ENCODE results near the gene OR56A5. TPM values are rescaled to one million over a fixed set of nuclear protein-coding genes. Genes with fewer than 3 reads are reported as not detected.

OR56A5 gene
- total and polyA plus RNA-seq, 2 donors from 2014 or later = not detected

DNA sequence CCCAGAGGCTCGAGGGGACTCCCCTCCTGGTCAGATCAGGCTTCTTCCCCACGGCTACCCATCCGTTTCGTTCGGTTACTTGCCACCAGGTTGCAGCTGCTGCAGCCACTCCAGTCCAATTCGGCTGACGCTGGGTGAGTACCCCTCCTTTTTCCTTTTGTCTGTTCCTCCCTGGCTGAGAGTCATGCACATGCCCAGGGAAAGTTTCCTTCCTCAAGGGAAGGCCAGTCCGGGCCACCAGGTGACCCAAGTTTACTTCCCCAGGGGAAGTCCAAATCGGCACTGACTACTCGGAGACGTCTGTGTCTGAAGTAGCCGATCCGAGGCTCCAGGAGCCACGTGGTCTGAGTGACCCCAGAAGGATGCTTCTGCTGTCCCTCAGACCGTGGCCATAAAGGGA is 39.5 kb downstream of the OR56A5 start:
- no peak for DNase-seq
- intact Hi-C loops (cut with DNase I) = no loop called here
- no peak for TF ChIP-seq CTCF (IDR thresholded peaks at IDR 0.05; ENCODE audit: borderline replicate concordance, extremely low read depth, insufficient read depth)
- Histone ChIP-seq H3K27ac (ENCODE audit: low read depth in 2 of 2, low read length in 2 of 2) (no peak overlapping the region), H3K36me3 (ENCODE audit: control insufficient read depth in 2 of 3, insufficient read depth in 3 of 3, low read length in 3 of 3) (no peaks in the 10 kb centered on the region), H3K9ac (ENCODE audit: low read length in 3 of 3) (no peak overlapping the region), H3K4me3 (ENCODE audit: low read length in 3 of 3) (no peak overlapping the region), H3K4me1 (ENCODE audit: control insufficient read depth in 2 of 3, insufficient read depth in 2 of 3, low read depth in 1 of 3, low read length in 3 of 3) (no peaks in the 10 kb centered on the region), H3K9me3 (ENCODE audit: control insufficient read depth in 2 of 3, insufficient read depth in 1 of 3, low read length in 3 of 3) (peaks cover 0 to 7% (median 0%) of the 10 kb centered on the region in 3 donors), H3K27me3 (ENCODE audit: control insufficient read depth, insufficient read depth, low read length) (no peaks in the 10 kb centered on the region)
- FAIRE-seq = no peak

- no peak for DNase-seq
- H3K9me3 ChIP-seq (ENCODE audit: control insufficient read depth in 2 of 3, insufficient read depth in 1 of 3, low read length in 3 of 3) = peaks cover 0 to 8% (median 0%) of the 10 kb centered on the region in 3 donors
- no peaks in the 10 kb centered on the region for H3K36me3 ChIP-seq (ENCODE audit: control insufficient read depth in 2 of 3, insufficient read depth in 3 of 3, low read length in 3 of 3)
- no peak overlapping the region for H3K27ac ChIP-seq (ENCODE audit: low read depth in 2 of 2, low read length in 2 of 2)
- H3K4me3 ChIP-seq (ENCODE audit: low read length in 3 of 3) = no peak overlapping the region
- intact Hi-C loops (cut with DNase I) = no loop called here
- TF ChIP-seq CTCF (IDR thresholded peaks at IDR 0.05; ENCODE audit: borderline replicate concordance, extremely low read depth, insufficient read depth) = no peak
- no peaks in the 10 kb centered on the region for H3K4me1 ChIP-seq (ENCODE audit: control insufficient read depth in 2 of 3, insufficient read depth in 2 of 3, low read depth in 1 of 3, low read length in 3 of 3)
- no peaks in the 10 kb centered on the region for H3K27me3 ChIP-seq (ENCODE audit: control insufficient read depth, insufficient read depth, low read length)
- FAIRE-seq = no peak
- H3K9ac ChIP-seq (ENCODE audit: low read length in 3 of 3) = no peak overlapping the region
Observed at GRCh38 chr11:5928271-5928670, 40.0 kb downstream of the OR56A5 start.

GRCh38 chr11:5923794-5924193 is 44.5 kb downstream of the OR56A5 start:
- Histone ChIP-seq H3K9ac (ENCODE audit: low read length in 3 of 3) (no peak overlapping the region), H3K27me3 (ENCODE audit: control insufficient read depth, insufficient read depth, low read length) (no peaks in the 10 kb centered on the region), H3K4me1 (ENCODE audit: control insufficient read depth in 2 of 3, insufficient read depth in 2 of 3, low read depth in 1 of 3, low read length in 3 of 3) (no peaks in the 10 kb centered on the region), H3K36me3 (ENCODE audit: control insufficient read depth in 2 of 3, insufficient read depth in 3 of 3, low read length in 3 of 3) (no peaks in the 10 kb centered on the region), H3K9me3 (ENCODE audit: control insufficient read depth in 2 of 3, insufficient read depth in 1 of 3, low read length in 3 of 3) (peaks cover 0 to 8% (median 0%) of the 10 kb centered on the region in 3 donors), H3K27ac (ENCODE audit: low read depth in 2 of 2, low read length in 2 of 2) (no peak overlapping the region), H3K4me3 (ENCODE audit: low read length in 3 of 3) (no peak overlapping the region)
- FAIRE-seq (no peak), DNase-seq (no peak)
- TF ChIP-seq CTCF (IDR thresholded peaks at IDR 0.05; ENCODE audit: borderline replicate concordance, extremely low read depth, insufficient read depth) = no peak
- intact Hi-C loops (cut with DNase I) = no loop called here

DNA sequence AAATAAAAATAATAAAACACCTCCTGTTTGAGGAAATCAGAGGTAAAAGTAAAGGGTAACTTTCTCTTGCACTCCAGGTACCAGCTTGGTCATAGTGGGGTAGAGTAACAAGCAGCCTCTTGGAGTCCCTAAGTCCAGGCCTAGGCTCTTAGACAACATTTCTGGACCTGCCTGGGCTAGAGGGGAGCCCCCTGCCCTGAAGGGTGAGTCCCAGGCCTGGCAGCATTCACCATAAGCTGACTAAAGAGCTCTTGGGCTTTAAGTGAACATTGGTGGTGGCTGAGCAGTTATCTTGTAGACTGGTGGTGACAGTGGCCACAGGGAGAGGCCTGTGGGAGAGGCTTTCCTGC is 44.9 kb downstream of the OR56A5 start:
- no peak for DNase-seq
- Histone ChIP-seq H3K4me3 (ENCODE audit: low read length in 3 of 3) (no peak overlapping the region), H3K9ac (ENCODE audit: low read length in 3 of 3) (no peak overlapping the region), H3K27ac (ENCODE audit: low read depth in 2 of 2, low read length in 2 of 2) (no peak overlapping the region), H3K27me3 (ENCODE audit: control insufficient read depth, insufficient read depth, low read length) (no peaks in the 10 kb centered on the region), H3K9me3 (ENCODE audit: control insufficient read depth in 2 of 3, insufficient read depth in 1 of 3, low read length in 3 of 3) (peaks cover 0 to 8% (median 0%) of the 10 kb centered on the region in 3 donors), H3K36me3 (ENCODE audit: control insufficient read depth in 2 of 3, insufficient read depth in 3 of 3, low read length in 3 of 3) (no peaks in the 10 kb centered on the region), H3K4me1 (ENCODE audit: control insufficient read depth in 2 of 3, insufficient read depth in 2 of 3, low read depth in 1 of 3, low read length in 3 of 3) (no peaks in the 10 kb centered on the region)
- intact Hi-C loops (cut with DNase I) = no loop called here
- FAIRE-seq = no peak
- TF ChIP-seq CTCF (IDR thresholded peaks at IDR 0.05; ENCODE audit: borderline replicate concordance, extremely low read depth, insufficient read depth) = no peak
